Smooth muscle cell (in vitro differentiated cells): Measurements from ENCODE around the gene PGC. TPM values are rescaled to one million over a fixed set of nuclear protein-coding genes. Genes with fewer than 3 reads are reported as not detected.

Experiments
- DNase-seq: peaks from one replicate; lab custom pipeline; 2025; ENCODE audit not compliant: unreplicated experiment; lab: John Stamatoyannopoulos, UW
- H2AFZ ChIP-seq: fragments of 200-600 bp; sonication (generic); 2 replicates; pipeline ENCODE4 v1.6.0; 2016; ENCODE audit warnings: antibody characterized with exemption, low read depth, mild to moderate bottlenecking
- H3F3A ChIP-seq: fragments of 200-600 bp; sonication (generic); 2 replicates; pipeline ENCODE4 v1.6.0; 2017; ENCODE audit warnings: antibody characterized with exemption, low read depth
- H3K27ac ChIP-seq: fragments of 200-600 bp; sonication (generic); 2 replicates; pipeline ENCODE4 v1.5.1; 2016; ENCODE audit warnings: low read depth, mild to moderate bottlenecking
- H3K27me3 ChIP-seq: fragments of 200-600 bp; sonication (generic); 2 replicates; pipeline ENCODE4 v1.6.1; 2016; ENCODE audit warnings: low read depth, mild to moderate bottlenecking
- H3K36me3 ChIP-seq: fragments of 200-600 bp; sonication (generic); 2 replicates; pipeline ENCODE4 v1.5.1; 2016; ENCODE audit warnings: low read depth
- H3K4me1 ChIP-seq: fragments of 200-600 bp; sonication (generic); 2 replicates; pipeline ENCODE4 v1.5.1; 2016; ENCODE audit warnings: low read depth
- H3K4me2 ChIP-seq: fragments of 200-600 bp; sonication (generic); 2 replicates; pipeline ENCODE4 v1.6.0; 2016; ENCODE audit warnings: mild to moderate bottlenecking
- H3K4me3 ChIP-seq: fragments of 200-600 bp; sonication (generic); 2 replicates; pipeline ENCODE4 v1.5.1; 2016; ENCODE audit warnings: mild to moderate bottlenecking
- H3K79me2 ChIP-seq: fragments of 200-600 bp; sonication (generic); 2 replicates; pipeline ENCODE4 v1.6.0; 2016; ENCODE audit warnings: low read depth, mild to moderate bottlenecking
- H3K9ac ChIP-seq: fragments of 200-600 bp; sonication (generic); 2 replicates; pipeline ENCODE4 v1.6.0; 2016; ENCODE audit warnings: low read depth
- H3K9me3 ChIP-seq: fragments of 200-600 bp; sonication (generic); replicated peaks from 2 replicates; pipeline ENCODE4 v1.5.1; 2016; ENCODE audit warnings: low read depth
- H4K20me1 ChIP-seq: fragments of 200-600 bp; sonication (generic); 2 replicates; pipeline ENCODE4 v1.6.0; 2016; ENCODE audit warnings: low read depth
- CTCF ChIP-seq: fragments of 200-600 bp; sonication (generic); IDR thresholded peaks from 2 replicates; pipeline ENCODE4 v1.5.1; 2017; ENCODE audit warnings: borderline replicate concordance, mild to moderate bottlenecking, antibody characterized with exemption; ENCODE audit not compliant: insufficient read depth, poor library complexity, severe bottlenecking
- WGBS: methylation state at CpG from one replicate; pipeline ENCODE4 v1.1.7; 2016; ENCODE audit warnings: low lambda C conversion rate; 5-methylcytosine and 5-hydroxymethylcytosine counted together
- polyA plus RNA-seq: library from polyadenylated mRNA; unstranded; fragments of >200 nt; fragmentation: Nextera tagmentation; extraction: Ambion mirVana; gene quantifications from 2 replicates; pipeline ENCODE4 v1.2.1, GENCODE V29; 2016
- total RNA-seq: library from RNA; depleted of rRNA; stranded (reverse); fragments of >200 nt; gene quantifications from 2 replicates; pipeline ENCODE4 v1.2.3, GENCODE V29; 2014

Gene PGC
- total and polyA plus RNA-seq, 2 experiments from 2014 or later, result not detected

GRCh38 chr6:41699063-41699462 lies 48.1 kb downstream of the PGC start:
- no peak overlapping the region for H3K4me3 ChIP-seq
- peaks cover 8% of the 10 kb centered on the region for H3F3A ChIP-seq
- H3K79me2 ChIP-seq, result no peaks in the 10 kb centered on the region
- no peak overlapping the region for H2AFZ ChIP-seq
- H3K4me1 ChIP-seq, result peaks cover 9% of the 10 kb centered on the region
- no peaks in the 10 kb centered on the region for H3K9me3 ChIP-seq
- DNase-seq, result no peak
- H3K4me2 ChIP-seq, result peak overlapping the region; percentile 70
- WGBS, result 90% methylated on average over 2 of the region's 2 CpGs
- no peaks in the 10 kb centered on the region for H3K36me3 ChIP-seq
- H4K20me1 ChIP-seq, result no peaks in the 10 kb centered on the region
- peak overlapping the region; percentile 95 for H3K27ac ChIP-seq
- no peak for TF ChIP-seq CTCF
- H3K9ac ChIP-seq, result peak overlapping the region; percentile 48
- no peaks in the 10 kb centered on the region for H3K27me3 ChIP-seq

GRCh38 chr6:41697861-41698781 lies 49.1 kb downstream of the PGC start:
- no peak overlapping the region for H3K4me3 ChIP-seq
- H4K20me1 ChIP-seq, result no peaks in the 10 kb centered on the region
- no peak overlapping the region for H2AFZ ChIP-seq
- H3K9me3 ChIP-seq, result no peaks in the 10 kb centered on the region
- H3K79me2 ChIP-seq, result no peaks in the 10 kb centered on the region
- peak overlapping the region; percentile 95 for H3K27ac ChIP-seq
- H3K9ac ChIP-seq, result peak overlapping the region; percentile 49
- peak overlapping the region; percentile 70 for H3K4me2 ChIP-seq
- WGBS, result 28% methylated on average over 15 of the region's 15 CpGs
- peaks cover 8% of the 10 kb centered on the region for H3F3A ChIP-seq
- DNase-seq, result no peak
- TF ChIP-seq CTCF, result no peak
- H3K4me1 ChIP-seq, result peaks cover 9% of the 10 kb centered on the region
- no peaks in the 10 kb centered on the region for H3K27me3 ChIP-seq
- H3K36me3 ChIP-seq, result no peaks in the 10 kb centered on the region

GRCh38 chr6:41696788-41697187 lies 50.4 kb downstream of the PGC start:
- Histone ChIP-seq H3K79me2 (no peaks in the 10 kb centered on the region), H3F3A (peaks cover 8% of the 10 kb centered on the region), H3K4me1 (peaks cover 9% of the 10 kb centered on the region), H3K27ac (peak overlapping the region; percentile 95), H3K27me3 (no peaks in the 10 kb centered on the region), H3K4me3 (no peak overlapping the region), H2AFZ (no peak overlapping the region), H3K9me3 (no peaks in the 10 kb centered on the region), H3K9ac (no peak overlapping the region), H3K36me3 (no peaks in the 10 kb centered on the region), H4K20me1 (no peaks in the 10 kb centered on the region), H3K4me2 (no peak overlapping the region)
- WGBS, result 93% methylated on average over 6 of the region's 6 CpGs
- DNase-seq, result no peak
- no peak for TF ChIP-seq CTCF

- no peaks in the 10 kb centered on the region for H3K9me3 ChIP-seq
- H3F3A ChIP-seq, result peaks cover 8% of the 10 kb centered on the region
- H3K4me3 ChIP-seq, result no peak overlapping the region
- no peaks in the 10 kb centered on the region for H3K79me2 ChIP-seq
- H3K27ac ChIP-seq, result no peak overlapping the region
- H3K9ac ChIP-seq, result no peak overlapping the region
- no peak overlapping the region for H2AFZ ChIP-seq
- H3K36me3 ChIP-seq, result no peaks in the 10 kb centered on the region
- no peak for DNase-seq
- no peaks in the 10 kb centered on the region for H3K27me3 ChIP-seq
- H4K20me1 ChIP-seq, result no peaks in the 10 kb centered on the region
- 93% methylated on average over 6 of the region's 6 CpGs for WGBS
- no peak for TF ChIP-seq CTCF
- H3K4me1 ChIP-seq, result peaks cover 9% of the 10 kb centered on the region
- H3K4me2 ChIP-seq, result no peak overlapping the region
Observed at GRCh38 chr6:41695825-41696224, 51.4 kb downstream of the PGC start.
